GM23248 (cell line): ENCODE data around the gene ASPSCR1. TPM values are rescaled to one million over a fixed set of nuclear protein-coding genes. Genes with fewer than 3 reads are reported as not detected.

Experiments used
- DNase-seq: peaks from one replicate; pipeline ENCODE4 v3.0.0-alpha.2; 2015
- H2AFZ ChIP-seq: fragments of 200-600 bp; sonication (generic); 2 replicates; pipeline ENCODE4 v1.6.1; 2016; ENCODE audit warnings: antibody characterized with exemption
- H3F3A ChIP-seq: fragments of 200-600 bp; sonication (generic); 2 replicates; pipeline ENCODE4 v1.6.1; 2016; ENCODE audit warnings: mild to moderate bottlenecking, antibody characterized with exemption, mixed run types; ENCODE audit not compliant: insufficient read depth
- H3K27ac ChIP-seq: fragments of 200-600 bp; sonication (generic); 2 replicates; pipeline ENCODE4 v1.5.1; 2016; ENCODE audit warnings: mild to moderate bottlenecking
- H3K27me3 ChIP-seq: fragments of 200-600 bp; sonication (generic); replicated peaks from 2 replicates; pipeline ENCODE4 v1.6.1; 2016; ENCODE audit warnings: mild to moderate bottlenecking; ENCODE audit not compliant: insufficient read depth
- H3K36me3 ChIP-seq: fragments of 200-600 bp; sonication (generic); 2 replicates; pipeline ENCODE4 v1.6.1; 2016; ENCODE audit warnings: low read depth, mild to moderate bottlenecking
- H3K4me1 ChIP-seq: fragments of 200-600 bp; sonication (generic); 2 replicates; pipeline ENCODE4 v1.6.1; 2016; ENCODE audit warnings: mild to moderate bottlenecking; ENCODE audit not compliant: insufficient read depth
- H3K4me2 ChIP-seq: fragments of 200-600 bp; sonication (generic); one replicate; pipeline ENCODE4 v1.6.1; 2016; ENCODE audit warnings: mild to moderate bottlenecking; ENCODE audit not compliant: unreplicated experiment
- H3K4me3 ChIP-seq: fragments of 200-600 bp; sonication (generic); 2 replicates; pipeline ENCODE4 v1.5.1; 2016; ENCODE audit warnings: mild to moderate bottlenecking
- H3K79me2 ChIP-seq: fragments of 200-600 bp; sonication (generic); 2 replicates; pipeline ENCODE4 v1.6.1; 2016; ENCODE audit warnings: mild to moderate bottlenecking; ENCODE audit not compliant: insufficient read depth
- H3K9ac ChIP-seq: fragments of 200-600 bp; sonication (generic); 2 replicates; pipeline ENCODE4 v1.6.1; 2016; ENCODE audit warnings: mild to moderate bottlenecking
- H3K9me2 ChIP-seq: fragments of 200-600 bp; sonication (generic); 2 replicates; pipeline ENCODE4 v1.6.1; 2016; ENCODE audit warnings: mixed run types, mild to moderate bottlenecking, moderate library complexity; ENCODE audit not compliant: insufficient read depth
- H3K9me3 ChIP-seq: fragments of 200-600 bp; sonication (generic); one replicate; pipeline ENCODE4 v1.6.1; 2017; ENCODE audit warnings: low read depth
- H4K20me1 ChIP-seq: fragments of 200-600 bp; sonication (generic); 2 replicates; pipeline ENCODE4 v1.6.0; 2016; ENCODE audit not compliant: insufficient read depth
- EZH2 ChIP-seq: fragments of 200-600 bp; sonication (generic); IDR thresholded peaks from 2 replicates; pipeline ENCODE4 v1.6.1; 2018; ENCODE audit warnings: antibody characterized with exemption, mild to moderate bottlenecking; ENCODE audit not compliant: insufficient read depth, poor library complexity, severe bottlenecking
- EZH2phosphoT487 ChIP-seq: fragments of 200-600 bp; sonication (generic); IDR thresholded peaks from 2 replicates; pipeline ENCODE4 v1.6.1; 2018; ENCODE audit warnings: antibody characterized with exemption, moderate library complexity, mild to moderate bottlenecking, low read depth; ENCODE audit not compliant: insufficient read depth
- WGBS, 2 experiments: methylation state at CpG; one replicate each; pipeline ENCODE4 v1.1.6; 2015 to 2017; ENCODE audit warnings: low lambda C conversion rate in 2 of 2, low coverage in 1 of 2; ENCODE audit errors: missing lambda C conversion rate in 2 of 2; 5-methylcytosine and 5-hydroxymethylcytosine counted together
- in situ Hi-C: fragments of 300-500 bp; cut with MboI; formaldehyde crosslinking; loops from 2 replicates; pipeline ENCODE4 v1.15.0; 2020
- polyA plus RNA-seq: library from polyadenylated mRNA; unstranded; fragments of >200 nt; fragmentation: Nextera tagmentation; extraction: Ambion mirVana; gene quantifications from 2 replicates; pipeline ENCODE4 v1.2.1, GENCODE V29; 2016
- total RNA-seq: library from RNA; depleted of rRNA; stranded (reverse); fragments of >200 nt; shearing (Covaris generic); gene quantifications from 2 replicates; pipeline ENCODE4 v1.2.3, GENCODE V29; 2014

The ASPSCR1 gene
- total and polyA plus RNA-seq, 2 experiments from 2014 or later = 20.6 to 23.5 TPM

DNA sequence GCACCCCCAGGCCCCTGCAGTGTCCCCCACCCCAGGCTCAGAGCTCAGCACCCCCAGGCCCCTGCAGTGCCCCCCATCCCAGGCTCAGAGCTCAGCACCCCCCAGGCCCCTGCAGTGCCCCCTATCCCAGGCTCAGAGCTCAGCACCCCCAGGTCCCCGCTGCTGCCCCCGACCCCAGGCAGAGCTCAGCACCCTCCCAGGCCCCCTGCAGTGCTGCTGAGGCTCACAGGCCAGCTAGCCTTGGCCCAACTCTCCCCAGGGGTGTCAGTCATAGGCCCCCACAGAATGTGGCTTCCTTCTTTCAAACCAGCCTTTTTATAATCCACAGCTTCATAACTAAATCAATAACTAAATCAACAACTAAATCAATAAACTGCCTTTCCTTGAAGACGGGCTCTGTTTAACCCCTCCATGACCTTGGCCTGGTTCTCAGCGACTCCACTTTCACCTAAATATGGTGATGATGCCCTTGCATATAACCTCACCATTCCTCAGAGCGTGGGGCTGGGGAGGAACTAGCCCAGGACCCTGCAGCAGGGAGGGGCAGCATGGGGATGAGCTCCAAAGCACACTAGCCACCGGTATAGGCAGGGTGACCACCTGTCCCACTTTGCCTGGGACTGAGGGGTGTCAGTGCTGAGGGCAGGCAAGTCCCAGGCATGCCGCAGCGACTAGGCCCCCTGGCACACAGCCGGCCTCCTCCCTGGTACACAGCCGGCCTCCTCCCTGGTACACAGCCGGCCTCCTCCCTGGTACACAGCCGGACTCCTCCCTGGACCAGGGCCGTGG is 21.5 kb upstream of the ASPSCR1 start:
- Histone ChIP-seq H4K20me1 (no peaks in the 10 kb centered on the region), H3K27ac (no peak overlapping the region), H3K9me3 (no peaks in the 10 kb centered on the region), H3K4me3 (no peak overlapping the region), H3K36me3 (no peaks in the 10 kb centered on the region), H3K79me2 (no peaks in the 10 kb centered on the region), H3K4me2 (no peak overlapping the region), H2AFZ (no peak overlapping the region), H3F3A (no peaks in the 10 kb centered on the region), H3K9ac (no peak overlapping the region), H3K9me2 (no peaks in the 10 kb centered on the region), H3K4me1 (no peaks in the 10 kb centered on the region), H3K27me3 (peaks cover 20% of the 10 kb centered on the region)
- in situ Hi-C loops = no loop called here
- TF ChIP-seq EZH2phosphoT487 = no peak
- no peak for TF ChIP-seq EZH2
- WGBS, 2 experiments = 70 to 77% methylated on average over 12 to 13 of the region's 13 CpGs
- DNase-seq = no peak

DNA sequence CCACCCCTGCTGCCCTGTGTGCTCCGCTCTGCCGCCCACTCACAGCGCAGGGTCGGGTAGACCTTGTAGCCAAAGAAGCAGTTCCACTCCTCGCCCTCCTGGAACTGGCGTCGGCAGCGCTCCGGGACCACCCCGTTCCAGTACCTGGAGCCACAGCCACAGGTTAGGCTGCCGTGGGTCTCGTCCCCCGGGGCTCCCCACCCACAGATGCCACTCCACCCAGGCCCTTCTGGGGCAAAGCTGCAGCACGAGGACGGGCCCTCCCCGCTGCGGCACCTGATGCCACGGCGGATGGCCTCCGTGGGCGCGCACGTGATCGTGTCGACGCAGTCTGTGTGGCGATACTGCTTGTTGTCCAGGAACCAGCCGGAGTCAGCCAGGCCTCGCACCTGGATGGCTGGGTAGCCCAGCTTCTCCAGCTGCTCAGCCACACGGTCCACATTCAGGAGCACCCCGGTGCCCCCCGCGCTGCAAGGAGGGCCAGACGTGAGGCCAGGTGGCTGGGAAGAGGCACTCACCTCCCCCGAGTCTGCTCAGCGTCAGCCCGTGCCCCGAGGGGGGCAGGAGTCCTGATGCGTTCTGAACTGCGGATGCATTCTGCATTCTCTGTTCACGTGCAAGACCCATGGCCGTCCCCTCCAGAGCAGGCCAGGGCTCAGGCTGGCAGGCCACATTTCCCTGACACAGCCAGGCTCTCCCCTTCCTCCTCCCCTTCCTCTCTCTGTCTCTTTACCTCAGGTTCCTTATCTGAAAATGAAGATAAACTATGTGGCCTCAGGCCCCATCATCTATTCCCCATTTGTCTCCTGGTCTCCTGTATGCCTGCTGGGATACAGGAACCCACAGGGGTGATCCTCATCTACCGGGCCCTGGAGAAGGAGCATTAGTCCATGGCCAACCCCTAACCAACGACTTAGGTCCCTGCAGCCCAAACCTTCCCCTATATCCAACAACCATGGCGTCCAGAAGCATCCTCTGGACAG is 20.5 kb upstream of the ASPSCR1 start:
- TF ChIP-seq EZH2phosphoT487 (no peak), EZH2 (no peak)
- DNase-seq = no peak
- H3K9me2 ChIP-seq = no peaks in the 10 kb centered on the region
- WGBS, 2 experiments = 83 to 86% methylated on average over 37 to 45 of the region's 45 CpGs
- no peak overlapping the region for H3K4me2 ChIP-seq
- H3K79me2 ChIP-seq = no peaks in the 10 kb centered on the region
- in situ Hi-C loops = no loop called here
- no peaks in the 10 kb centered on the region for H3K4me1 ChIP-seq
- no peaks in the 10 kb centered on the region for H4K20me1 ChIP-seq
- peaks cover 20% of the 10 kb centered on the region for H3K27me3 ChIP-seq
- H3K27ac ChIP-seq = no peak overlapping the region
- no peaks in the 10 kb centered on the region for H3K9me3 ChIP-seq
- no peak overlapping the region for H2AFZ ChIP-seq
- no peak overlapping the region for H3K9ac ChIP-seq
- no peaks in the 10 kb centered on the region for H3K36me3 ChIP-seq
- no peaks in the 10 kb centered on the region for H3F3A ChIP-seq
- H3K4me3 ChIP-seq = no peak overlapping the region

- Histone ChIP-seq H3K79me2 (no peaks in the 10 kb centered on the region), H3K4me1 (no peaks in the 10 kb centered on the region), H3K27ac (no peak overlapping the region), H3K4me2 (no peak overlapping the region), H3K9ac (no peak overlapping the region), H2AFZ (no peak overlapping the region), H3F3A (no peaks in the 10 kb centered on the region), H3K9me2 (no peaks in the 10 kb centered on the region), H3K4me3 (no peak overlapping the region), H3K36me3 (no peaks in the 10 kb centered on the region), H3K9me3 (no peaks in the 10 kb centered on the region), H4K20me1 (no peaks in the 10 kb centered on the region), H3K27me3 (peaks cover 20% of the 10 kb centered on the region)
- no peak for DNase-seq
- TF ChIP-seq EZH2phosphoT487 (no peak), EZH2 (no peak)
- in situ Hi-C loops = no loop called here
- 57 to 66% methylated on average over 15 to 19 of the region's 19 CpGs for WGBS, 2 experiments
Measured at GRCh38 chr17:81957691-81958432, 19.6 kb upstream of the ASPSCR1 start.
